Mucosa of rectum (tissue), 2 donors: ENCODE data around the gene A1CF.

ENCODE experiments used
- H3K27ac ChIP-seq, 2 donors: one replicate each; pipeline ENCODE4 v1.7.0; 2013; ENCODE audit warnings: inconsistent platforms in 2 of 2, low read depth in 2 of 2, low read length in 2 of 2
- H3K27me3 ChIP-seq, 2 donors: one replicate each; pipeline ENCODE4 v1.7.0; 2013; ENCODE audit warnings: low read length in 2 of 2; ENCODE audit not compliant: control insufficient read depth in 2 of 2, insufficient read depth in 2 of 2
- H3K36me3 ChIP-seq, 2 donors: one replicate each; pipeline ENCODE4 v1.7.0; 2013; ENCODE audit warnings: low read length in 2 of 2; ENCODE audit not compliant: control insufficient read depth in 2 of 2, insufficient read depth in 2 of 2
- H3K4me1 ChIP-seq, 2 donors: one replicate each; pipeline ENCODE4 v1.7.0; 2013; ENCODE audit warnings: low read length in 2 of 2, mild to moderate bottlenecking in 1 of 2; ENCODE audit not compliant: control insufficient read depth in 2 of 2, insufficient read depth in 2 of 2
- H3K4me3 ChIP-seq, 2 donors: one replicate each; pipeline ENCODE4 v1.7.0; 2013; ENCODE audit warnings: low read length in 2 of 2
- H3K9ac ChIP-seq, 2 donors: one replicate each; pipeline ENCODE4 v1.7.0; 2013; ENCODE audit warnings: low read length in 2 of 2, low read depth in 1 of 2, mild to moderate bottlenecking in 1 of 2
- H3K9me3 ChIP-seq, 2 donors: one replicate each; pipeline ENCODE4 v1.7.0; 2013; ENCODE audit warnings: low read length in 2 of 2; ENCODE audit not compliant: control insufficient read depth in 2 of 2
- donor health status: healthy.
- donor health status: Normal muscosa, but diverticular disease.

Gene A1CF

GRCh38 chr10:50837095-50837494 lies 48.3 kb downstream of the A1CF start:
- Histone ChIP-seq H3K27ac (no peak overlapping the region), H3K36me3 (peaks cover 0 to 2% of the 10 kb centered on the region in 2 donors), H3K4me1 (peaks cover 0 to 2% of the 10 kb centered on the region in 2 donors), H3K27me3 (no peaks in the 10 kb centered on the region), H3K9me3 (no peaks in the 10 kb centered on the region), H3K9ac (no peak overlapping the region), H3K4me3 (no peak overlapping the region)

DNA sequence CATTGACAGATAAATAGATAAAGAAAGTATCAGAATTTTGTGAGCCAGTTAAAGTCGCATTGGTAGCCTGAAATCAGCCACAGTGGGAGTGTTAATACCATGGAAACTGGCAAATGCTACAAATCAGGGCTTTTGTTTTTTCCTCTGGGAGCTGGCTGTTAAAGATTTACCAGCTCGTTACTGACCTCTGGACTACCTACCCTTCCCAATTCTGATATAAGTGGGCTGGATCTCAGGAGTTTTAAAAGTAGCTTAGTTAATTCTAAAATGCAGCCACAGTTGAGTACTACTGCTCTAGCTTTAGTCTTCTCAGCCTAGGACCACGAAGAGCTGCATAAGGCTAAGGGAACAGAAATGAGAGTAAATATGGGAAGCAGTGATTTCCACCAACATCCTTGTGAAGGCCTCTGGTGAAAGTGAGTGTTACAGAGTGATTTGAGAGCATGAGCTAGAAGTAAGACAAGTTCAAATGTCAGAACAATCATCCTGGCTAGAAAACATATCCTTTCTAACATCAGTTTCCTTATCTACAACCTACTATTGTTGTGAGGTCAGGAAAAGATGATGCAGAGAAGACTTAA lies 53.2 kb downstream of the A1CF start:
- H3K27me3 ChIP-seq = no peaks in the 10 kb centered on the region
- no peak overlapping the region for H3K27ac ChIP-seq
- no peak overlapping the region for H3K9ac ChIP-seq
- H3K4me3 ChIP-seq = no peak overlapping the region
- H3K36me3 ChIP-seq = peaks cover 2 to 5% of the 10 kb centered on the region in 2 donors
- H3K9me3 ChIP-seq = no peaks in the 10 kb centered on the region
- peaks cover 0 to 2% of the 10 kb centered on the region in 2 donors for H3K4me1 ChIP-seq

- Histone ChIP-seq H3K36me3 (peaks cover 3 to 8% of the 10 kb centered on the region in 2 donors), H3K4me3 (no peak overlapping the region), H3K4me1 (peaks cover 0 to 2% of the 10 kb centered on the region in 2 donors), H3K9ac (no peak overlapping the region), H3K27ac (no peak overlapping the region), H3K27me3 (no peaks in the 10 kb centered on the region), H3K9me3 (no peaks in the 10 kb centered on the region)
Observed at GRCh38 chr10:50830066-50830465, 55.4 kb downstream of the A1CF start.

DNA sequence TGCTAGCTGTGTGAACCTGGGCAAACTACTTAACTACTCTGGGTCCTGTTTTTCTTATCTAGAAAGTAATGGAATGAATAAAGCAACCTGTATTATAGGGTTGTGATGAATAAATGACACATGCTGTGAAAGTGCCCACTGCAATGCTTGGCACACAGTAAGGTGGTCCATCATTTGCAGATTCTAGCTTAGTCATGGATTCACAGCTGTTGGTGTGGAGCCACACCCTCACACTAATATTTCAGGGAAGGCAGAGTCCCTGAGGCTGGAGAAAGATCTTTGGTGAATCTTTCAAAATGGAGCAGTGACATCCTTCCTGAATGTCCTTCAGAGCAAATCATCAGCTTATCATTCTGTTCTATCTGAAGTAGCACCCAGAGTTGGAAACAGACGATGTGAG lies 60.6 kb downstream of the A1CF start:
- no peaks in the 10 kb centered on the region for H3K4me1 ChIP-seq
- no peaks in the 10 kb centered on the region for H3K9me3 ChIP-seq
- peaks cover 10 to 21% of the 10 kb centered on the region in 2 donors for H3K36me3 ChIP-seq
- H3K4me3 ChIP-seq = no peak overlapping the region
- no peak overlapping the region for H3K9ac ChIP-seq
- H3K27me3 ChIP-seq = no peaks in the 10 kb centered on the region
- H3K27ac ChIP-seq = no peak overlapping the region

DNA sequence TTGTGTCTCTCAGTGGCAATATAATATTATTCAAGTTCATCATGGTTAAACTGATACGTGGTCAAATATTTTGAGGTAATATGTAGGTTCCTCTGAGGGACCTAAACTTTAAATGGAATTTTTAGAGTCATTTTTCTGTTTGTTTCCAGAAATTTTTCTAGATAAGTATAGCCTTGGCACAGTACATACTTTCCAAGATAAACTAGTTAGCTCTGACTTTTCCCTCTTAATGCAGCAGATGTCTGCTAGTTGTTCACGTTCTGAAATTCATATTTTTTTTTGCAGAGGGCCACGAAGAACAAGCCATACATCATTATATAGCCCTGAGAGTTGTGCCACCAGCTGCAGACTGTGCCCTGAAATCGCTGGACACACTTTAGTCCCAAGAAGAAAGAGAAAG lies 61.6 kb downstream of the A1CF start:
- Histone ChIP-seq H3K27ac (no peak overlapping the region), H3K36me3 (peaks cover 11 to 21% of the 10 kb centered on the region in 2 donors), H3K4me3 (no peak overlapping the region)

DNA sequence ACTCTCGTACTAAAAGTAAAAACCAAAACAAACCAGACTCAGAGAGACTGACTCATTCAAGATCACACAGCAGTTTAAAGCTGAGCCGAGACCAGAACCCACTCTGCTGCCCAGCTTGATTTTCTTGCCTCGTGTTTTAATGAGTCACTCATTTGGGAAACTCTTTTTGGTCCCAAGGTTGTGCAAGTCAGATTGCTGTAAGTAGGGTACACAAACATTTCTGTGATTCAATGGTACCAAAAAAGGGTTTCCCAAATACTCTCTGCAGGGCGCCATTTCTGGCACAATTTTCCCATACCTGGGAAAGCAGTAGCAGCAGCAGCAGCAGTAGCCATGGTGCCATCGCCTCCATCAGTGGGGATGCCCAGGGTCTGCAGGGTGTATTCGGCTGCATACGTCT lies 75.8 kb downstream of the A1CF start:
- H3K36me3 ChIP-seq = peaks cover 9 to 10% of the 10 kb centered on the region in 2 donors
- H3K27ac ChIP-seq = no peak overlapping the region
- no peaks in the 10 kb centered on the region for H3K9me3 ChIP-seq
- H3K4me3 ChIP-seq = no peak overlapping the region
- H3K27me3 ChIP-seq = no peaks in the 10 kb centered on the region
- H3K4me1 ChIP-seq = no peaks in the 10 kb centered on the region
- H3K9ac ChIP-seq = no peak overlapping the region

More for the DNA sequence above, 61.6 kb downstream of the A1CF start:
- Histone ChIP-seq H3K9me3 (no peaks in the 10 kb centered on the region), H3K4me1 (no peaks in the 10 kb centered on the region), H3K9ac (no peak overlapping the region), H3K27me3 (no peaks in the 10 kb centered on the region)

GRCh38 chr10:50807851-50808776 lies 77.3 kb downstream of the A1CF start:
- H3K27me3 ChIP-seq = no peaks in the 10 kb centered on the region
- no peaks in the 10 kb centered on the region for H3K4me1 ChIP-seq
- no peak overlapping the region for H3K4me3 ChIP-seq
- H3K36me3 ChIP-seq = peaks cover 9 to 10% of the 10 kb centered on the region in 2 donors
- no peaks in the 10 kb centered on the region for H3K9me3 ChIP-seq
- H3K9ac ChIP-seq = no peak overlapping the region
- no peak overlapping the region for H3K27ac ChIP-seq

DNA sequence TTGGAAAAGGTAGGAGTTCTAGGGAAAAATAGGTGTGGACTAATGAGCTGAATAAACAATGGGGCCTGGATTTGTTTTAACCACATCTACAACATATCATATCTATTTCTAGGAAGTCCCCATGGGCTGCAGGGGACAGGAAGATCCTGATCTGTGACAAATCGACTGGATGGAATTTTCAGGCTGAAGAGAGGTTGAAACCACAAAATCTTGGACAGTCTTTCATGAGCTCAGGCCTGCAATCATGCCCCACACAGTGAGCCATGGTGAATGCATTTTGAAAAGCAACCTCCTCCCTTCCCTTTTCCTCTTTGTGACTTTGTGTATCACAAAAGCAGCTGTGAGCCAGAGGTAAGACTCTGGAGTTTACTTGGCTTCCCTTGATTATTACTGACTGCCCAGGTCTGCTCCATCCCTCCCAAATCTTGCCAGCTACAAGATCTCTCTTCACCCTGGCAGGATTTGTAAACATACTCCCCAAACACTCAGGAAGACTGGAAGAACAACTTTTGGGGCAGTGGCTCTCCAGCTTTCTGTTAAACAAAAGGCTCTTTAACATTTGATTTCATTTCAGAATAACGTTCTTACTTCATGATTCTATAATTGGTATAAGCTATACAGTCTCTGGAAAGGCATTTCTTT lies 79.3 kb downstream of the A1CF start:
- H3K4me3 ChIP-seq = no peak overlapping the region
- peaks cover 7 to 9% of the 10 kb centered on the region in 2 donors for H3K36me3 ChIP-seq
- H3K27me3 ChIP-seq = no peaks in the 10 kb centered on the region
- no peak overlapping the region for H3K9ac ChIP-seq
- no peaks in the 10 kb centered on the region for H3K4me1 ChIP-seq
- H3K27ac ChIP-seq = no peak overlapping the region
- no peaks in the 10 kb centered on the region for H3K9me3 ChIP-seq

DNA sequence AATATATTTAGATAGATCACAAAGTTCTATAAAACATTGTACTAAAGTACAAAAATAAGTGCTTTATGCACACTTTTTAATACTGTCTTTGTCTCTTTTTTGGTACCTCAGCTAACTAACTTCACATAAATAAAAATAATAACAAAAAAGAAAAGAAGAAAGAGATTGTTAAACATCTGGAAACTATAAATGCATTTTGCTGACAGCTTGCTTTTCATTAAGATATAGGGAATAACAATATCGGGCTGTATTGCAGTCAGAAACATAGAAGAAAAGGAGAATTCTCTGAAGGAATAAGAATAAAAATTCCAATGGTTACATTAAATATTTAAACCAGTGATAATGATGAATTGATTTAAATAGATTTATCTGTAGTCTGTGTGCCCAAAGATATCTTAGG lies 85.8 kb downstream of the A1CF start:
- Histone ChIP-seq H3K4me3 (no peak overlapping the region), H3K27ac (no peak overlapping the region), H3K9me3 (no peaks in the 10 kb centered on the region), H3K36me3 (no peaks in the 10 kb centered on the region), H3K27me3 (no peaks in the 10 kb centered on the region), H3K9ac (no peak overlapping the region), H3K4me1 (no peaks in the 10 kb centered on the region)

DNA sequence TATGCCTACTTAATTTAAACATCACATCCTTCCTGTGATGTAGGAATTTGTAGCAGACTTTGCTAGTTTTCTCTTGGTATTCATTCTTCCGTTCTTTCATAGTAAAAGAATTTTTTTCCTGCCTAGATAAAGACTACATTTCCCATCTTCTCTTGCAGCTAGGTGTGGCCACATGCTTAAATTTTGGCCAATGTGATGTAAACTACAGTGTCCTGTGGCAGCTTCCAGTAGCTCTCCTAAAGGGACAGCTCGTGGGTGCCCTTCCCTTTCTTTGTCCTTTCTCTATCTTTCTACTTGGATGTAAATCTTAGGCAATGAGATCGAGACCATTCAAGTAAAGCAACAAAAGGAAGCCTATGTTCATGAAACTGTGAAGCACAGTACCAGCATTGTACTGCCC lies 87.1 kb downstream of the A1CF start:
- Histone ChIP-seq H3K27ac (no peak overlapping the region), H3K9ac (no peak overlapping the region), H3K4me3 (no peak overlapping the region), H3K36me3 (no peaks in the 10 kb centered on the region), H3K27me3 (no peaks in the 10 kb centered on the region), H3K9me3 (no peaks in the 10 kb centered on the region), H3K4me1 (no peaks in the 10 kb centered on the region)
